ENCODE measurements around the gene ECI1. TPM values are rescaled to one million over a fixed set of nuclear protein-coding genes. Genes with fewer than 3 reads are reported as not detected.

The ECI1 gene
- total RNA-seq, 1 experiment from 2014 or later, result 157 TPM

- ChIA-PET POLR2A (no interaction called here), CTCF (no interaction called here)
- no peak for TF ChIP-seq CTCF (IDR thresholded peaks at IDR 0.05; ENCODE audit: insufficient read depth in 1 of 2, low read depth in 1 of 2, low read length in 1 of 2, severe bottlenecking in 1 of 2, unreplicated experiment in 1 of 2)
- Mint-ChIP-seq H3K9me3 (ENCODE audit: unreplicated experiment) (no peaks in the 10 kb centered on the region), H3K4me1 (ENCODE audit: low read depth, unreplicated experiment) (no peaks in the 10 kb centered on the region), H3K27me3 (ENCODE audit: insufficient read depth, unreplicated experiment) (no peaks in the 10 kb centered on the region), H3K27ac (ENCODE audit: unreplicated experiment) (no peak overlapping the region), H3K36me3 (ENCODE audit: insufficient read depth, unreplicated experiment) (no peaks in the 10 kb centered on the region), H3K4me3 (ENCODE audit: unreplicated experiment) (no peak overlapping the region)
- H3K27me3 ChIP-seq (replicated peaks; ENCODE audit: control insufficient read depth, insufficient read depth, low read length), result no peaks in the 10 kb centered on the region
- no peak for DNase-seq
- no TSS peak for BruUV-seq (replicated peaks)
- no peaks in the 10 kb centered on the region for H3K4me1 ChIP-seq
- H3K4me3 ChIP-seq (ENCODE audit: low read depth, low read length), result no peak overlapping the region
- no peaks in the 10 kb centered on the region for H3K9me3 ChIP-seq
- intact Hi-C loops (cut with micrococcal nuclease; ENCODE audit: unreplicated experiment), result no loop called here
- H3K36me3 ChIP-seq (ENCODE audit: control insufficient read depth, insufficient read depth, low read length), result no peaks in the 10 kb centered on the region
These were observed 47.9 kb upstream of the ECI1 start for GRCh38 chr16:2299121-2299914.

GRCh38 chr16:2298621-2299020 is 47.2 kb upstream of the ECI1 start:
- Mint-ChIP-seq H3K36me3 (ENCODE audit: insufficient read depth, unreplicated experiment) (no peaks in the 10 kb centered on the region), H3K4me3 (ENCODE audit: unreplicated experiment) (no peak overlapping the region), H3K27ac (ENCODE audit: unreplicated experiment) (no peak overlapping the region), H3K4me1 (ENCODE audit: low read depth, unreplicated experiment) (no peaks in the 10 kb centered on the region), H3K9me3 (ENCODE audit: unreplicated experiment) (no peaks in the 10 kb centered on the region), H3K27me3 (ENCODE audit: insufficient read depth, unreplicated experiment) (no peaks in the 10 kb centered on the region)
- Histone ChIP-seq H3K27me3 (replicated peaks; ENCODE audit: control insufficient read depth, insufficient read depth, low read length) (no peaks in the 10 kb centered on the region), H3K4me1 (no peaks in the 10 kb centered on the region), H3K4me3 (ENCODE audit: low read depth, low read length) (no peak overlapping the region), H3K9me3 (no peaks in the 10 kb centered on the region), H3K36me3 (ENCODE audit: control insufficient read depth, insufficient read depth, low read length) (no peaks in the 10 kb centered on the region)
- POLR2A ChIA-PET, result no interaction called here
- CTCF ChIA-PET, result no interaction called here
- TF ChIP-seq CTCF (IDR thresholded peaks at IDR 0.05; ENCODE audit: insufficient read depth in 1 of 2, low read depth in 1 of 2, low read length in 1 of 2, severe bottlenecking in 1 of 2, unreplicated experiment in 1 of 2), result no peak
- no peak for DNase-seq
- intact Hi-C loops (cut with micrococcal nuclease; ENCODE audit: unreplicated experiment), result no loop called here
- no TSS peak for BruUV-seq (replicated peaks)

DNA sequence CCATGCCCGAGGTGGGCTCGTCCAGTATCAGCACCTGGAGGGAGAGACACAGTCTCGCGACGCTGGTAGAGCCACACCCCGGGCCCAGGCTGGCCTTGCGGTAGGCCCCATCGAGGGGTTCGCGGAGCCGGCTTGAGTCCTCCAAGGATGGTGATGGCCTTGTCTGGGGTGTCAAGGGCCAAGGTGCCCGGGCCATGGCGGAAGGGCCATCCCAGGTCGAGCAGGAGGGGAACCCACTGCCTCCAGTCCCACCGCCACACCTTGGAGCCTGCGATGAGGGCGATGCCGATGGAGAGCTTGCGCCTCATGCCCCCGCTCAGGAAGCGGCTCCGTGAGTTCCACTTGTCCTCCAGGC is 46.1 kb upstream of the ECI1 start:
- H3K4me3 ChIP-seq (ENCODE audit: low read depth, low read length), result no peak overlapping the region
- DNase-seq, result no peak
- no peaks in the 10 kb centered on the region for H3K9me3 ChIP-seq
- H3K27me3 ChIP-seq (replicated peaks; ENCODE audit: control insufficient read depth, insufficient read depth, low read length), result no peaks in the 10 kb centered on the region
- Mint-ChIP-seq H3K27me3 (ENCODE audit: insufficient read depth, unreplicated experiment) (no peaks in the 10 kb centered on the region), H3K9me3 (ENCODE audit: unreplicated experiment) (no peaks in the 10 kb centered on the region), H3K36me3 (ENCODE audit: insufficient read depth, unreplicated experiment) (no peaks in the 10 kb centered on the region), H3K4me3 (ENCODE audit: unreplicated experiment) (no peak overlapping the region), H3K27ac (ENCODE audit: unreplicated experiment) (no peak overlapping the region), H3K4me1 (ENCODE audit: low read depth, unreplicated experiment) (no peaks in the 10 kb centered on the region)
- H3K4me1 ChIP-seq, result no peaks in the 10 kb centered on the region
- ChIA-PET CTCF (no interaction called here), POLR2A (no interaction called here)
- BruUV-seq (replicated peaks), result no TSS peak
- intact Hi-C loops (cut with micrococcal nuclease; ENCODE audit: unreplicated experiment), result no loop called here
- H3K36me3 ChIP-seq (ENCODE audit: control insufficient read depth, insufficient read depth, low read length), result no peaks in the 10 kb centered on the region
- TF ChIP-seq CTCF (IDR thresholded peaks at IDR 0.05; ENCODE audit: insufficient read depth in 1 of 2, low read depth in 1 of 2, low read length in 1 of 2, severe bottlenecking in 1 of 2, unreplicated experiment in 1 of 2), result no peak
